Measurements from ENCODE around the gene NEDD4. TPM values are rescaled to one million over a fixed set of nuclear protein-coding genes. Genes with fewer than 3 reads are reported as not detected.
A peak's percentile ranks its signal among the peaks of the same experiment; 100 is the strongest.

The NEDD4 gene
- total and polyA plus RNA-seq, 2 of the 4 experiments (the other 2 are of a cell fraction) = 27.4 to 80.7 TPM

GRCh38 chr15:55999658-56000057 lies 6.2 kb upstream of the NEDD4 start:
- ATAC-seq (ENCODE audit: low read depth) = peak; percentile 46; the same call in 1 of the 2 replicates
- peak; percentile 32 for DNase-seq
- Histone ChIP-seq H3K18ac (ENCODE audit: low read depth, low read length) (no peak overlapping the region), H2BK5ac (ENCODE audit: low read depth, low read length, poor library complexity, severe bottlenecking) (no peak overlapping the region), H3K79me1 (ENCODE audit: low read depth in 1 of 2, low read length in 2 of 2) (peaks cover 0 to 3% of the 10 kb centered on the region in 2 experiments; a peak in 1 of 4 replicates), H4K20me1 (ENCODE audit: insufficient read depth, low read length) (no peaks in the 10 kb centered on the region), H4K5ac (ENCODE audit: low read depth, low read length) (no peak overlapping the region), H3K4ac (ENCODE audit: low read depth, low read length) (no peak overlapping the region), H3K4me3 (ENCODE audit: insufficient read depth, low read depth, low read length) (no peak overlapping the region), H2BK120ac (ENCODE audit: low read depth, low read length) (no peak overlapping the region), H3K9me1 (ENCODE audit: insufficient read depth, low read length) (no peaks in the 10 kb centered on the region), H2AK5ac (ENCODE audit: low read depth, low read length) (no peak overlapping the region), H3K36me3 (ENCODE audit: control insufficient read depth, insufficient read depth, low read length) (no peaks in the 10 kb centered on the region), H2AK9ac (replicated peaks; ENCODE audit: low read depth, low read length, poor library complexity) (no peak overlapping the region), H3K4me2 (ENCODE audit: low read depth, low read length) (no peak overlapping the region), H3K56ac (ENCODE audit: extremely low read depth, insufficient read depth, low read length) (no peak overlapping the region), H4K91ac (ENCODE audit: insufficient read depth, low read depth, low read length) (no peak overlapping the region), H3K27ac (ENCODE audit: insufficient read depth, low read length) (no peak overlapping the region), H3K9me3 (ENCODE audit: control insufficient read depth, insufficient read depth, low read length) (no peaks in the 10 kb centered on the region), H3K4me1 (ENCODE audit: control insufficient read depth, insufficient read depth, low read length) (no peaks in the 10 kb centered on the region; the same call in 1 of the 2 replicates), H3K27me3 (ENCODE audit: control insufficient read depth, insufficient read depth, low read length) (no peaks in the 10 kb centered on the region), H4K8ac (ENCODE audit: low read depth in 2 of 2, low read length in 2 of 2) (no peak overlapping the region), H2AFZ (replicated peaks; ENCODE audit: low read length, poor library complexity) (no peak overlapping the region), H3K9ac (ENCODE audit: low read depth, low read length) (no peak overlapping the region), H3K23ac (ENCODE audit: low read depth, low read length) (no peak overlapping the region), H2BK20ac (ENCODE audit: low read depth, low read length) (no peak overlapping the region), H2BK15ac (ENCODE audit: low read depth, low read length) (no peak overlapping the region), H3K14ac (replicated peaks; ENCODE audit: low read depth, low read length) (no peak overlapping the region)
- POLR2A ChIA-PET (ENCODE audit: unreplicated experiment) = no interaction called here
- dilution Hi-C loops (cut with HindIII; ENCODE audit: low sequenced_read_pairs, unreplicated experiment) = no loop called here
- WGBS, 2 experiments (ENCODE audit: extremely low coverage in 2 of 2, insufficient read length in 1 of 2) = no CpG with 5 or more reads among the region's 1 CpG
- in situ Hi-C loops (cut with MboI; ENCODE audit: low sequenced_read_pairs) = no loop called here
- no TSS peak for BruUV-seq (replicated peaks)
- intact Hi-C loops (cut with micrococcal nuclease) = no loop called here
- CTCF ChIA-PET = no interaction called here
- TF ChIP-seq RAD21 (IDR thresholded peaks at IDR 0.05; ENCODE audit: low read length) (no peak), POLR2A (IDR thresholded peaks at IDR 0.05; ENCODE audit: low read depth, low read length) (no peak), RCOR1 (IDR thresholded peaks at IDR 0.05; ENCODE audit: insufficient replicate concordance, low read length) (no peak), BHLHE40 (IDR thresholded peaks at IDR 0.05; ENCODE audit: low read depth, low read length) (no peak)

Measured in IMR-90 (cell line).